Prostate gland (tissue), 2 donors: ENCODE measurements around the gene PTCD1. TPM values are rescaled to one million over a fixed set of nuclear protein-coding genes. Genes with fewer than 3 reads are reported as not detected.
A peak's percentile ranks its signal among the peaks of the same experiment; 100 is the strongest.

ENCODE experiments used
- DNase-seq: peaks from one replicate; pipeline ENCODE4 v3.0.0-alpha.2; 2019; ENCODE audit warnings: low spot score
- H3K27ac ChIP-seq, 2 donors: fragments of 200-600 bp; sonication (generic); 2 replicates each; pipeline ENCODE4 v1.5.1; 2017 to 2019
- H3K27me3 ChIP-seq: fragments of 200-600 bp; sonication (generic); replicated peaks from 2 replicates; pipeline ENCODE4 v1.5.1; 2019; ENCODE audit not compliant: insufficient read depth
- H3K36me3 ChIP-seq, 2 donors: fragments of 200-600 bp; sonication (generic); 1 replicate in 1 of 2; 2 replicates in 1 of 2; pipeline versions ENCODE4 v1.5.1 to v1.8.1; 2017 to 2019
- H3K4me1 ChIP-seq: fragments of 200-600 bp; sonication (generic); replicated peaks from 2 replicates; pipeline ENCODE4 v1.5.1; 2019
- H3K4me3 ChIP-seq, 2 donors: fragments of 200-600 bp; sonication (generic); 2 replicates each; pipeline ENCODE4 v1.5.1; 2017 to 2019
- H3K9me3 ChIP-seq: fragments of 200-600 bp; sonication (generic); 2 replicates; pipeline ENCODE4 v1.5.1; 2017
- POLR2A ChIP-seq: fragments of 450-650 bp; IDR thresholded peaks from one replicate; pipeline ENCODE4 v1.6.1; 2016; ENCODE audit warnings: antibody characterized with exemption, mild to moderate bottlenecking
- POLR2AphosphoS5 ChIP-seq: sonication (generic); formaldehyde crosslinking; IDR thresholded peaks from one replicate; pipeline ENCODE4 v1.6.1; 2017; ENCODE audit warnings: antibody characterized with exemption
- WGBS: methylation state at CpG from one replicate; pipeline ENCODE4 v1.1.5; 2018; 5-methylcytosine and 5-hydroxymethylcytosine counted together
- intact Hi-C: fragments of 100-400 bp; cut with DNase I; formaldehyde crosslinking; loops from one replicate; pipeline ENCODE4 v1.14.2; 2022
- total RNA-seq, 2 donors: library from RNA; depleted of rRNA; stranded (reverse); fragments of >200 nt; gene quantifications; one replicate each; pipeline ENCODE4 v1.1.0, GENCODE V29; 2016
- TF ChIP-seq, protein P1 (sequence below), 4 experiments: fragments of 200-600 bp in 2 of 4; fragments of 450-650 bp in 2 of 4; sonication (generic) in 2 of 4; IDR thresholded peaks; 1 replicate in 3 of 4; 2 replicates in 1 of 4; pipeline ENCODE4 v1.5.1; 2016 to 2019; ENCODE audit warnings: antibody characterized with exemption in 4 of 4, mild to moderate bottlenecking in 2 of 4, moderate library complexity in 2 of 4

PTCD1 gene
- total RNA-seq, 2 donors from 2014 or later, result 9.1 to 11.8 TPM

DNA sequence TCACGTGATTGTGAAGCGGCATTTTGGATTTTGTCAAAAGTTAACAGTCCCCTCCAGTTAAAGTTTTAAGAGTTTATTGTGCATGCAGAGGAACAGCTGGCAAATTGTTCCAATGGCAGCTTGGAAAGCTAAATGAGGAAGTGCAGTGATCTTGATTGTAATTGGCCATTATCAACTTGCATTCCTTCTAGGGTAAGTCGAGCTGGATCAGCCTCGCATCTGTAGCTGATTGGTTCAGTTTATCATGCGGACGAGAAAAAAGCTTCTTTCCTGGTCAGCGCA is 34.7 kb upstream of the PTCD1 start:
- Histone ChIP-seq H3K9me3 (no peaks in the 10 kb centered on the region), H3K4me1 (no peaks in the 10 kb centered on the region), H3K27ac (peak overlapping the region; percentile 88 to 89), H3K4me3 (peak overlapping the region; percentile 63 to 75), H3K27me3 (no peaks in the 10 kb centered on the region), H3K36me3 (no peaks in the 10 kb centered on the region)
- TF ChIP-seq POLR2AphosphoS5 (no peak), POLR2A (no peak)
- TF ChIP-seq, protein P1, sequence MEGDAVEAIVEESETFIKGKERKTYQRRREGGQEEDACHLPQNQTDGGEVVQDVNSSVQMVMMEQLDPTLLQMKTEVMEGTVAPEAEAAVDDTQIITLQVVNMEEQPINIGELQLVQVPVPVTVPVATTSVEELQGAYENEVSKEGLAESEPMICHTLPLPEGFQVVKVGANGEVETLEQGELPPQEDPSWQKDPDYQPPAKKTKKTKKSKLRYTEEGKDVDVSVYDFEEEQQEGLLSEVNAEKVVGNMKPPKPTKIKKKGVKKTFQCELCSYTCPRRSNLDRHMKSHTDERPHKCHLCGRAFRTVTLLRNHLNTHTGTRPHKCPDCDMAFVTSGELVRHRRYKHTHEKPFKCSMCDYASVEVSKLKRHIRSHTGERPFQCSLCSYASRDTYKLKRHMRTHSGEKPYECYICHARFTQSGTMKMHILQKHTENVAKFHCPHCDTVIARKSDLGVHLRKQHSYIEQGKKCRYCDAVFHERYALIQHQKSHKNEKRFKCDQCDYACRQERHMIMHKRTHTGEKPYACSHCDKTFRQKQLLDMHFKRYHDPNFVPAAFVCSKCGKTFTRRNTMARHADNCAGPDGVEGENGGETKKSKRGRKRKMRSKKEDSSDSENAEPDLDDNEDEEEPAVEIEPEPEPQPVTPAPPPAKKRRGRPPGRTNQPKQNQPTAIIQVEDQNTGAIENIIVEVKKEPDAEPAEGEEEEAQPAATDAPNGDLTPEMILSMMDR (IDR thresholded peaks at IDR 0.05), result no peak
- intact Hi-C loops, result no loop called here
- 2% methylated on average over 7 of the region's 7 CpGs for whole genome bisulfite sequencing
- peak; percentile 41 for DNase-seq

DNA sequence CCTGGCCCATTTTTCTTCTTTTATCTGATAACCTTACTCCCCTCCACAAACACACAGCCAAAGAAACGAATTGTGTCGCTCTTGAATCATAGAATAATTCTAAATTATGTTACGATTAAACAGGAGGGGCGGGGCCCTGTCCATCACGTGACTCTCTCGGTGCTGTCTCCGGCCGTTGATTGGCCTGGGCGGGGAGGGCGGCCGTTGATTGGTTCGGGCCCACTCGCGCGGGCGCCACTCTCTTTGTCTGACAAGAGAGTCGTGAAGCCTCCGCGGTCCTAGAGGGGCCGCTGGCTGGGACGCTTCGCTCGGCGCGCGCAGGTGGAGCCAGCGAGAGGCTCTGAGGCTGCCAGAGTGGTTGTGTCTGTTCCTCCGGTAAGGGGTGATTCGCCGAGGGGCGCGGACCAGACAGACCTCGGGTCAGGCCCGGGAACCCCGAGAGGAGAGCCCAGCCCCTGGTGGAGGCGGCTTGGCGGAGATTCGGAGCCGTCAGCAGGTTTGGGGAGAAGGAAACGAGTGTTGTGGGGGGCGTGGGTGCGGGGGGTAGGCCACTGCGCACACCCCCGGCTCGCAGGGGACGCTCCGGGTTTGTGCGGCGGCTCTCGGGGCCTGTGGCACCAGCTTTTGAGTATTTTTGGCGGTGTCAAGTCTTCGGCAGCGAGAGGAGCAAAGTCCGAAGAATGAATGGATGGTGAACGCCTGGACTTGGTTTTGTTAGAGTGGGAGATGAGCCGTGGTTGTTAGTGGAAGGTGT is 34.1 kb upstream of the PTCD1 start, which contains the start of gene ZNF789:
ZNF789 (plus strand) TSS at position 330 of the 754 bp plus-strand sequence. CDS start 3,567 bp downstream, outside the sequence.
- TF ChIP-seq POLR2A (peak; percentile 55), POLR2AphosphoS5 (peak; percentile 96)
- TF ChIP-seq, protein P1 (IDR thresholded peaks at IDR 0.05), result peak in 1 of 4 experiments; percentile 3
- DNase-seq, result peak; percentile 98
- intact Hi-C loops, result no loop called here
- Histone ChIP-seq H3K9me3 (no peaks in the 10 kb centered on the region), H3K36me3 (no peaks in the 10 kb centered on the region), H3K27me3 (no peaks in the 10 kb centered on the region), H3K27ac (peak within 1 kb of the TSS; percentile 88 to 89), H3K4me1 (no peaks in the 10 kb centered on the region), H3K4me3 (peak within 1 kb of the TSS; percentile 63 to 75)
- under 1% methylated on average over 56 of the region's 56 CpGs for WGBS

DNA sequence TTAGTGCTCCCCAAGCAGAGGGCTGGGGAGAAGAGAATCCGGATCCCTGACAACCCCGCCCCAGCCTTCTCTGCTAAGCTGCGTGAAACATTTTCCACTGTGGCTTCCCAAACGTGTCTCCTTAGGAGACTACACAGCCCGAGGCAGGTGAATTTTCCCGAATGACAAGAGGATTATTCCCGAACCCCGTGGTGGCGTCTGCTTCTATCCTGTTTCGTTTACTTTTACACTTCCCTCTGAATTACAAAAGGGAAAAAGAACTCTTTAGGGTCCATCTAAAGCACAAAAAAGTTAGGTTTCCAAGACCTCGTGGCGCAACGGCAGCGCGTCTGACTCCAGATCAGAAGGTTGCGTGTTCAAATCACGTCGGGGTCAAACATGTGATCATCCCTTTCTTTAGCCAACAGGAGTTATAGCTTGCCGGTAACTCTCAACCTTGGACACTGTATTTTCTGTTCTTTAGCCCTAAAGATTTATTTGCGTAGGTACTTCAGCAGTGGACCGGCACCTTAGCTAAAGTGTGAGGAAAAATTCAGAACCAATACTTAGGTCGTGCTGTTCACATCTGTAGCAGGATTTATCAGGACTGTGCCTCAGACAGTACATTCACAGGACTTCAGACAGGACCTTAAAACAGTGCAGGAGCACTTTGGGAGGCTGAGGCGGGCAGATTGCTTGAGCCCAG is 30.9 kb upstream of the PTCD1 start:
- Histone ChIP-seq H3K9me3 (no peaks in the 10 kb centered on the region), H3K36me3 (no peaks in the 10 kb centered on the region), H3K27ac (peak overlapping the region in 1 of 2 donors; percentile 2), H3K4me1 (peaks cover 6% of the 10 kb centered on the region), H3K27me3 (no peaks in the 10 kb centered on the region), H3K4me3 (no peak overlapping the region)
- no peak for DNase-seq
- TF ChIP-seq, protein P1 (IDR thresholded peaks at IDR 0.05), result no peak
- no peak for TF ChIP-seq POLR2A
- no peak for TF ChIP-seq POLR2AphosphoS5
- intact Hi-C loops, result no loop called here
- WGBS, result 48% methylated on average over 23 of the region's 23 CpGs

DNA sequence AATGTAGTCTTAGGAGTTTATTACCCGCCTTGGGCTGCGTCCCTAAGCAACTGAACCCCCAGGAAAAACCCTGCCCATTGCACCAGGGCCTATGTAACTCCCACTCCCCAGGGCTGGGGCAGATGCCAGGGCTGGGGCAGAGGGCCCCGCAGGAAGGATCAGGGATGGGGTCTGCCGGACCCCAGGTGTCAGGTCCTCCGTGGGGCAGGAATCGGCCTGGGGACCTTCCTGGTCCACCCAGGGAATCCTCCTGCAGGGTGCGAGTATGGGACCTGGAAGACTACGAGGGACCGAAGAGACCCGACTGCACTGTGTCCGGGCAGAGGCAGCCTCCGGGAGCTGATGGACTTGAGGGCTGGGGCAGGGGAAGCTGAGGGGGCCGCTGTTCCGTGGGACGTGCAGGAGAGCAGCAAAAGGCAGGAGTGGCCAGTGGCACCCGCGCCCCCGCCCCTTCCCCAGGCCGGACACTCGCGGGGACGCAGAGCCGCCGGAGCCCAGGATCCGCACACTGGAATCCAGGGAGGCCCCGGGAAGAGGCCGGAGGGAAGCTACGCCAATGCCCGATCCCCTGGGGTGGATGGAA is 29.8 kb upstream of the PTCD1 start:
- intact Hi-C loops, result no loop called here
- DNase-seq, result no peak

More for the DNA sequence above, 29.8 kb upstream of the PTCD1 start:
- no peaks in the 10 kb centered on the region for H3K36me3 ChIP-seq
- peaks cover 10% of the 10 kb centered on the region for H3K4me1 ChIP-seq
- H3K27me3 ChIP-seq, result no peaks in the 10 kb centered on the region
- no peak overlapping the region for H3K4me3 ChIP-seq
- no peak overlapping the region for H3K27ac ChIP-seq
- TF ChIP-seq POLR2A (no peak), POLR2AphosphoS5 (no peak)
- TF ChIP-seq, protein P1 (IDR thresholded peaks at IDR 0.05), result no peak
- no peaks in the 10 kb centered on the region for H3K9me3 ChIP-seq
- 85% methylated on average over 29 of the region's 29 CpGs for WGBS
